ENCODE results near the gene ZNF141.

- TF ChIP-seq CTCF (IDR thresholded peaks at IDR 0.05) (no peak), POLR2AphosphoS5 (IDR thresholded peaks at IDR 0.05) (no peak), POLR2A (IDR thresholded peaks at IDR 0.05) (no peak)
These were observed 32.5 kb upstream of the ZNF141 start, which contains the start of gene ZNF732 for GRCh38 chr4:304969-305680.

Data from prostate gland (tissue), 2 donors.